CD4-positive, alpha-beta T cell treated with Interferon alpha-2 for 1 hour (primary cell): Measurements from ENCODE around the gene MDK.

Experiments used
- DNase-seq, 2 donors: peaks; one replicate each; pipeline ENCODE4 v3.0.0-alpha.2; 2020 to 2022

The MDK gene, protein sequence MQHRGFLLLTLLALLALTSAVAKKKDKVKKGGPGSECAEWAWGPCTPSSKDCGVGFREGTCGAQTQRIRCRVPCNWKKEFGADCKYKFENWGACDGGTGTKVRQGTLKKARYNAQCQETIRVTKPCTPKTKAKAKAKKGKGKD

DNA sequence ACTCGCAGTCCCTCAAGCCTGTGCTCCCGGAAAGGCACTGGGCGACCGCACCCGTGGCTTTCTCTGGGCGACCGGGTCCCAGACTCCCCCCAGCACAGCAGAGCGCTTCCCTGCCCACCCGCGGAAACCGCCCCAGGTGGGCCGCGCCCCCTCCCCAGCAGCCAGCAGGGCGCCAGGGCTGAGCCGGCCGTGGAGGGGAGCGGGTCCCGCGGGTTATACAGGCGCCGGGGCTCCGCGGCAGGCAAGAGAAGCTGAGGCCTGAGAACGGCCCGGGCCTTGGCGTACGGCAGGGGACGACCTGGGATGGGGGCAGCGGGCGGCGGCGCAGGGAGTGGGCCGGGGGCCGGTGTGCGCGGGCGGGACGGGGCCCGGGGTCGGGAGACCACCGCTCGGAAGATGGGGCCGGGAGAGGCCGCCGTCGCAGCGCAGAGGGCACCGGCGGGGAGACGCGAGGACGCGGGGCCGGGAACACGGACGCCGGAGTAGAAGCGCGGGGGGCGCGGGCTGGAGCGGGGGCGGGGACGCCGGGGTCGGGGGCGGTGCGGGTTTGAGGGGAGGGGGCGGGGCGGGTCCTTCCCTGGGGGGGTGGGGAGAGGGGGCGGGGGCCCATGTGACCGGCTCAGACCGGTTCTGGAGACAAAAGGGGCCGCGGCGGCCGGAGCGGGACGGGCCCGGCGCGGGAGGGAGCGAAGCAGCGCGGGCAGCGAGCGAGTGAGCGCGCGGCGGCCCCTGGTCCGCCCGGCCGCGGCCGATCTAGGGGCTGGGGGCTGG lies at the start of gene MDK:
MDK (plus strand) TSS at position 622 of the 771 bp plus-strand sequence. CDS start 389 bp downstream, outside the sequence.
- no peak for DNase-seq

DNA sequence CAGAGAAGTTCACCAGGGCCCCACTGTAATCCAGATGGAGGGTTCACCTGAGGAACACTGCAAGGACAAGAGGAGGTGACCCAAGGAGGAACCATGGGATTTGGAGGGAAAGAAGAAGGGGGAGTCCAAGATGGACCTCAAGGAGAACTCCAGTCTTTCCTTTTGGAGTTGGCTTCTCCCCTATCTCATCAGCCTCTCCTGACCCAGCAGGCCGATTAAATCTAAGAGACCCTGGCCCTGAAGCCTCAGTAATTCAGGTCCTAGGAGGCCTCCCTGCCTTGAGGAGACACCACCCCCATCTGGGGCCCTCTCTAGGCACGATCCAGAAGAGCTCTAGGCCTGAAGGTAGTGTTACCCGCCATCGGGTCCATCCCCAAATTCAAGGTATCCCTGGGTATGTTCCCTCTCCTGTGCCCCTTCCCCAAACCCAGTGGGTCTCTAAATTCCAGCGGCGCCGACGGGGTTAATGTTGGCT lies 49.3 kb upstream of the MDK start:
- DNase-seq, result no peak

GRCh38 chr11:46332568-46333393 lies 48.7 kb upstream of the MDK start:
- DNase-seq, result peak in 1 of 2 donors; percentile 19

DNA sequence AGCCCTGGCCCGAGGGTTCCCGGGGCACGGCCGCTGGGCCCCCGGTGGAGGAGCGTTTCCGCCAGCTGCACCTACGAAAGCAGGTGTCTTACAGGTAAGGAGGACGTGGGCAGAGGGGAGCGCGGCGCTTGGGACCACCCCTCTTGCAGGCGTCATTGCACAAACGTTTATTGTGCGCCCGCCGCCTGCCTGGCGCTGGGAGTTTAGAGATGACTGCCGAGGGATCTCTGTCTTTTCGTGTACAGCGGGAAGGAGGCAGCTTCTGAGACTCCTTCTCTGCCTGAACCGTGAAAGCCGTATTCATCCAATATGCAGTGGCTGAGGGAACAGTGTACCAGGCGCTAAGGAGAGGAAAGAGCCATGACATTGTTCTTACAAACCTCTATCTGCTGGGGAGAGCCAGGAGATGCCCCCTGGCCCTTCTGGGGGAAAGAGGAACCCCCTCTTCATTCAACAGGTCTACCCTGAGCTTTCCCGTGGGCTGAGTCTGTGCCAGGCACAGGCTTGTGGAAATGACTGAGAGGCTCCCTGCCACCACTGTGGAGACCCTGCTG lies 48.0 kb upstream of the MDK start:
- no peak for DNase-seq

GRCh38 chr11:46334211-46334610 lies 47.3 kb upstream of the MDK start:
- DNase-seq, result no peak

DNA sequence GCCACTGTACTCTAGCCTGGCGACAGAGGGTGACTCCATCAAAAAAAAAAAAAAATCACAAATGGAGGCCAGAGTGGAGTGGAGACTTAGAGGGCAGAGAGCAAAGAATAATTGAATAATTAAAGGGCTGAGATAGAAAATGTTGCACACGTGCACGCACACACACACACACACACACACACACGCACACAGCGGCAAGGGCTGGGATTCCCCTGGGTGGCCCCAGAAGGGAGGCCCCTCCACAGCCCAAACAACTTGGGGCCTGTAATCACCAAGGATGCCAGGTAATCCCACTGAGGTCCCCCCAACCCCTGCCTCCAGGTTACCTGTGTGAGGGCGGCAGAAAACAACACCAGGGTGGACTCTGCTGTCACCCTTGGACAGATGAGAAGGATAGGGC lies 46.2 kb upstream of the MDK start:
- no peak for DNase-seq

- DNase-seq, result no peak
These were observed 45.4 kb upstream of the MDK start for GRCh38 chr11:46335890-46336562.

- peak in 1 of 2 donors; percentile 44 for DNase-seq
These were observed 44.8 kb upstream of the MDK start for GRCh38 chr11:46336563-46337180.

GRCh38 chr11:46337626-46338345 lies 43.7 kb upstream of the MDK start:
- no peak for DNase-seq

GRCh38 chr11:46338636-46338987 lies 42.9 kb upstream of the MDK start:
- DNase-seq, result no peak

DNA sequence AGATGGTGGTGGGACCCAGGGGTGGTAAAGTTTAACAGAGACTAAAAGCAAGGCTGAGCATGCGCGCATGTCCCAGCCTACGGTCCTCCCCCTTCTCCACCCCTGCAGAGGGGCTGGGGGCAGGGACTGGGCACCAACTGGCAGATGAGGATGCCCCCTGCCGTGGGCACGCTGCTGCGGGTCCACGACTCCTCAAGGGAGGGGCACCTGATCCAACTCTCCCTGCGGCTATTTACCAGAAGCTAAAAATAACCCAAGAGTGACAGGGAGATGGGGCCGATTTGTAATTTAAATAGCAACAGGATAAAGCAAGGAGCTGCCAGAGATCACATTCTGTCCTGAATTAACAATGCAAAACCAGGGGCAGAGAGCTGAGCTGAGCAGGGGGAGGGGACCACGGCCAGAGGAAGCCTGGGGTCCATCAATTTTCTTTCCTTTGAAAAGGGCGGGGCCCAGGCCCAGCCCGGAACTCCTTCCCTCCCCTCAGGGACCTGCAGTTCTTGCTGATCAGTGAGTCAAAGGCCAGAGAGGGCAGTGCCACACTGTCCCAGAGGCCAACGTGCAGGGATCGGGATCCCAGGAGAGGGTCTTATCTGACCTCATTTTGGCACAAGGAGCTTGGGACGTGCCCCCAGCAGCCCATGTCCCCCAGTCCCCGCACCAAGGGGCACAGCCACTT lies 42.3 kb upstream of the MDK start:
- DNase-seq, result no peak

DNA sequence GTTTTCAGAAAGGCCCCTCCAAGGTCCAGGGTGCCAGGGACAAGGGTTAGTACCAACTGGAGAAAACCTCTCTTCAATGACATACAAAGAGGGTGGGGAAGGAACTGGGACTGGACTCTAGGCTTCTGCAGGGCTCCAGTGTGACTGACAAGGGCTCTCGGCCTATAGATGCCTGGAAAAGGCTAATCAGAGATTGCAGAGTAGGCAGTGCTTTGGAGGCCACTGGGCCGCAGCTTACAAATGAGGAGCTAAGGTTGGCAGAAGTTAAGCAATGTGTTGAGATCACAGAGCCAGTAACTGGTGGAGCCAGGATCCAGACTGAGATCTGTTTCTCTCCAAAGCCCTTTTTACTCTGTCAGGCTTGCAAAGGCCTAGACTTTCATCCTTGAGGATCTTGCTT lies 41.7 kb upstream of the MDK start:
- no peak for DNase-seq

- no peak for DNase-seq
These were observed 40.0 kb upstream of the MDK start for GRCh38 chr11:46341454-46341853.

- DNase-seq, result no peak
These were observed 39.2 kb upstream of the MDK start for GRCh38 chr11:46342239-46342638.

- no peak for DNase-seq
These were observed 37.9 kb upstream of the MDK start for GRCh38 chr11:46343520-46343919.

DNA sequence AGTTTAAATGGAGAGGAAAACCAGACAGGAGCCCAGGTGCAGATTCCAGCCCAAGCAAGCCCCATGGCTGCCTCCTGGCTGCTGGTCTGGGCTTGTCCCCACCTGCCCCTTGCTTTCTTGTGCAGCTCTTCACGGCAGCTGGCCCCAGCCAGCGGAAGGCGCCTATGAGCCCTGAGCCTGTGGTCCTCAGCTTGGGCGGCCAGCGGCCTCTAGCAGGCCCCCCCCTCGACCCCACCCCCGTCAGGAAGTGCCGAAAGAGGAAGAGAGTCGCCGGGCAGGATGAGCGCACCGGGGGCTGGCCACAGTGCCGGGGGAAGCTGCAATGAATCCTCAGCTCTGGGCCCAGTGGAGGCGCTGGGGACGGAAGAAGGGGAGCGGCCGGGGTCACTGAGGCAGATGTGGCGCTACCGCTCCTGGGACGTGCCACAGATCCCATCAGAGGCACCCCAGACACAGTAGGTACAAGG lies 36.3 kb upstream of the MDK start:
- peak in 1 of 2 donors; percentile 33 for DNase-seq

DNA sequence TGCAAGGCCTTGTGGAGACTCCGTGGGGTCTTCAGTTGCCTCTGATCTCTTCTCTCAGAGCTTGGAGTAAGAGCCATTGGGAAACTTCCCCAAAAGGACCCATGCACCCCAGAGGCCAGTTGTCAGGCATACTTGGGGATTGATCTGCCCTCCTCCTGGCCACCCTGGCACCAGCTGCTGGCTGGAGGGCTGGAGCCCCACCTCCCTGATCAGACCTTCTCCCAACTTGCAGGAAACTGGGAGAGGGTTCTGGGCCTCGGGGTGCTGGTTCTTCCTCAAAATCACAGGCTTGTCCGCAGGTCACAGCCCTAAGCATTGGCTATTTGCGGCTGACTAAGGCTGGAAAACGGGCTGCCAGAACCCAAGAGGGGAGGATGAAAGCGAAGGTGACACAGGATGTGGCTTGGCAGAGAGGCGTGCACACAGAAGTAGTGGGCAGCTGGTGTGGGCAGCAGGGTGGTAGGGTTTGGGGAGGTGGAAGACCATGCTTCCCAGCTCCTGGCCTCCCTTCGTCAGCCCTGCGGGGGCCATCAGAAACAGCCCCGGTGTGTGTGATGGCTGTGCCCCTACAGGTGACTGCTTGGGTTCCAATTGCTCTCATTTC lies 35.5 kb upstream of the MDK start:
- DNase-seq, result peak in 1 of 2 donors; percentile 44

DNA sequence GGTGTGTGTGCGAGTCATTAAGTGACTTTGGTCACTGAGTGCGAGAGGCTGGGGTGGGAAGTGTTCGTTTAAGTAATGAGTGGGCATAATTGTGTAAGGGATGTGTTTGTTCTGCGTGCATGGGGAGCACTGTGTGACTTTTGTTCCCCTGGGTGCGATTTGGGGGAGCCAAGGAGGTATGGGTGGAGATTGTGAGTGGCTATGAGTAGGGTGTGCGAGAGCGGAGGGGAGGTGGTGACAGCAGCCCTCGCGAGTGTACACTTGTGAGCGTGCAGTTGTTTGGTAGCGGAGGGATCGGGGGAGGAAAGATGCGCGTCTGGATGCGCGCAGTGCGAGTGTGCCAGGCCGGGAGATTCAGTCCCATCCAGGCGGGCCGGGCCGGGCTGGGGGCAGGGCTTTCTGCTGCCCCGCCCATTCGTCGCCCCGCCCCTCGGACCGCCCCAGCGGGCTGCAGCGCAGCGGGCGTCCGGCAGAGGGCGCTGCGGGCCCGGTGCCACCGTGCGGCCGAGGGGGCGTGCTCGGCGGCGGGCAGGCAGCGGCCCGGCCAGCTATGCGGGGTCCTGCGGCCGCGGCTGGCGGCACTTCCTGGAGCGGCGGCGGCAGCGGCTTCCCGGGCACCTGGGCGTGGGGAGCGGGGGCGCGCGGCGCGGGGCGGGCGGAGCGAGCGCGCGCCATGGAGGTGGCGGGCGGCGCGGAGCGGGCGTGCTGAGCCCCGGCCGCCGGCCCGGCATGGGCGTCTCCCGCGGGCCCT lies 34.4 kb upstream of the MDK start, which contains the start of gene DGKZ:
DGKZ (plus strand) TSS at position 578 of the 751 bp plus-strand sequence. CDS start 197 bp downstream, outside the sequence.
- DNase-seq, result peak; percentile 89 to 95

DNA sequence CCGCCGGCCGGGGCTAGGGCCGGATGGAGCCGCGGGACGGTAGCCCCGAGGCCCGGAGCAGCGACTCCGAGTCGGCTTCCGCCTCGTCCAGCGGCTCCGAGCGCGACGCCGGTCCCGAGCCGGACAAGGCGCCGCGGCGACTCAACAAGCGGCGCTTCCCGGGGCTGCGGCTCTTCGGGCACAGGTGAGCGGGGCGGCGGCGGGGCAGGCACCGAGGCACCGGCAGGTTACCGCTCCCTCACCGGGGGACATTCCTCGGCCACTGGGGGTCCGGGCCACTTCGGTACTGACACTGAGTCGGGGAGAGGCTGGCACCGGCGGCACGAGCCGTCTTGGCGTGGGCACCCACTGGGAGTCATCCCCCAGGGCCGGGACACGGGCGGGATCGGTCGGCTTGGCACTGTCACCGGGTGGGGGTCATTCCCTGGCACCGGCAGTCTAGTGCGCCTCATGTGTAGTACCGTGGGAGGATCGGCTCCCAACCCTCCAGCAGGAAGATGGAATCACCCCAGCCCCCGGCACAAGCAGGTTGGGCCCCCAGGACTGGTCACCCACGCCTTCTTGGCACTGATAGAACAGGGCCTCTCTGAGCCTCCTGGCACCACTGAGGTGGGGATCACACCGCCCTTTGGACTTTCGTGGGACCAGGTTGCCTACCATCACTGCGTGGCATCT lies 33.7 kb upstream of the MDK start:
- DNase-seq, result no peak
